ENCODE data around the gene ADPRM.

Gene ADPRM

GRCh38 chr17:10713318-10713717, 15.9 kb downstream of the ADPRM start:
- Histone ChIP-seq H2AFZ (ENCODE audit: low read depth, low read length) (no peak overlapping the region), H3K9me3 (ENCODE audit: insufficient read depth, low read length, severe bottlenecking) (no peaks in the 10 kb centered on the region), H3K4me1 (ENCODE audit: insufficient read depth, low read length) (no peaks in the 10 kb centered on the region), H3K4me3 (ENCODE audit: low read depth in 1 of 2, low read length in 2 of 2) (no peak overlapping the region), H3K36me3 (ENCODE audit: insufficient read depth, low read length) (peaks cover 49% of the 10 kb centered on the region), H3K27me3 (ENCODE audit: insufficient read depth, low read length, poor library complexity) (no peaks in the 10 kb centered on the region), H3K4me2 (ENCODE audit: insufficient read depth, low read length) (no peak overlapping the region), H3K79me2 (ENCODE audit: insufficient read depth, low read length) (0 out of 2 replicates have a peak, but pooled peaks cover 3% of the 10 kb centered on the region), H3K27ac (ENCODE audit: low read length) (no peak overlapping the region), H4K20me1 (ENCODE audit: insufficient read depth, low read length) (peaks cover 11% of the 10 kb centered on the region; the same call in 1 of the 2 replicates), H3K9ac (ENCODE audit: low read depth, low read length) (no peak overlapping the region)
- ATAC-seq (ENCODE audit: insufficient read depth, low read depth) (no peak), DNase-seq (no peak)
- no peak for TF ChIP-seq EZH2 (IDR thresholded peaks at IDR 0.05; ENCODE audit: borderline replicate concordance, low read depth, low read length, severe bottlenecking)
- no peak for TF ChIP-seq CTCF (IDR thresholded peaks at IDR 0.05; ENCODE audit: borderline replicate concordance, extremely low read depth, low read length, poor library complexity, severe bottlenecking)

DNA sequence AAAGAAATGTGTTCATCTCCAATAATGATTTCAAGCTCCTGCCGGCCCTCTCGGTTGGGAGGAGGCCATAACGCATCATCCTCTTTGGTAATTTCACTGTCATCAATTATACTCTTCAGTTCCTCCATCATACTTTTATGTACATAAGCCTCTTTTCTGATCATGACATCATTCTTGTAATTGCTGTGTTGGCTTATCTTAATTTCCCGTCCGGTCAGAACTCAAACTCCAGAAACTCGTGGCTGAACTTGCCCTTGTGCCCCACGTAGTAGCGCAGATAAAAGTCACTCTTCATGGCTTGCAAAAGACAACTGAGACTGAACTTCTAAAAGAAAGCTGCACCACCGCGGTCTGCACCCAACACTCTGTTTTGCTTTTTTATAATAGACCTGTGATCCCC, 18.8 kb downstream of the ADPRM start:
- no peaks in the 10 kb centered on the region for H3K27me3 ChIP-seq (ENCODE audit: insufficient read depth, low read length, poor library complexity)
- no peaks in the 10 kb centered on the region for H3K9me3 ChIP-seq (ENCODE audit: insufficient read depth, low read length, severe bottlenecking)
- no peaks in the 10 kb centered on the region for H3K79me2 ChIP-seq (ENCODE audit: insufficient read depth, low read length)
- DNase-seq (no peak), ATAC-seq (ENCODE audit: insufficient read depth, low read depth) (no peak)
- no peaks in the 10 kb centered on the region for H3K4me1 ChIP-seq (ENCODE audit: insufficient read depth, low read length)
- TF ChIP-seq EZH2 (IDR thresholded peaks at IDR 0.05; ENCODE audit: borderline replicate concordance, low read depth, low read length, severe bottlenecking) (no peak), CTCF (IDR thresholded peaks at IDR 0.05; ENCODE audit: borderline replicate concordance, extremely low read depth, low read length, poor library complexity, severe bottlenecking) (no peak)
- no peak overlapping the region for H3K4me2 ChIP-seq (ENCODE audit: insufficient read depth, low read length)
- no peak overlapping the region for H3K27ac ChIP-seq (ENCODE audit: low read length)
- H3K36me3 ChIP-seq (ENCODE audit: insufficient read depth, low read length) = peaks cover 22% of the 10 kb centered on the region
- H3K9ac ChIP-seq (ENCODE audit: low read depth, low read length) = no peak overlapping the region
- no peaks in the 10 kb centered on the region for H4K20me1 ChIP-seq (ENCODE audit: insufficient read depth, low read length)
- no peak overlapping the region for H2AFZ ChIP-seq (ENCODE audit: low read depth, low read length)
- H3K4me3 ChIP-seq (ENCODE audit: low read depth in 1 of 2, low read length in 2 of 2) = no peak overlapping the region

DNA sequence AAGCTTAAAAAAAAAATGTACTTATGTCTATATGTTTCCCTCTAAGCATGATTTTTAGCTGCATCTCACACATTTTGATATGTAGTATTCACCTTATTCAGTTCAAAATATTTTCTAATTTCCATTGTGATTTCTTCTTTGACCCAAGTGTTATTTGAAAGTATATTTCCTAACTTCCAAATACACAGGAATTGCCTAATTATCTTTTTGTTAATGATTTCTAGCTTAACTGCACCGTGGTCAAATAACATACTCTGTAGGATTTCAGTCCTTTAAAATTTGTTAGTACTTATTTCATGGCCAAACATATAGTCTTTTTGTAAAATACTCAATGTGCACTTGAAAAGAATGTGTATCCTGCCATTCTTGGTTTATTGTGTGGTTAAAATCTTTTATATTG, 21.2 kb downstream of the ADPRM start:
- H3K9me3 ChIP-seq (ENCODE audit: insufficient read depth, low read length, severe bottlenecking) = no peaks in the 10 kb centered on the region
- DNase-seq = no peak
- TF ChIP-seq CTCF (IDR thresholded peaks at IDR 0.05; ENCODE audit: borderline replicate concordance, extremely low read depth, low read length, poor library complexity, severe bottlenecking) (no peak), EZH2 (IDR thresholded peaks at IDR 0.05; ENCODE audit: borderline replicate concordance, low read depth, low read length, severe bottlenecking) (no peak)
- no peaks in the 10 kb centered on the region for H3K4me1 ChIP-seq (ENCODE audit: insufficient read depth, low read length)
- no peak overlapping the region for H3K4me3 ChIP-seq (ENCODE audit: low read depth in 1 of 2, low read length in 2 of 2)
- H3K36me3 ChIP-seq (ENCODE audit: insufficient read depth, low read length) = 0 out of 2 replicates have a peak, but pooled peaks cover 2% of the 10 kb centered on the region
- ATAC-seq (ENCODE audit: insufficient read depth, low read depth) = no peak
- no peaks in the 10 kb centered on the region for H3K27me3 ChIP-seq (ENCODE audit: insufficient read depth, low read length, poor library complexity)
- H3K9ac ChIP-seq (ENCODE audit: low read depth, low read length) = no peak overlapping the region
- no peak overlapping the region for H2AFZ ChIP-seq (ENCODE audit: low read depth, low read length)
- H3K4me2 ChIP-seq (ENCODE audit: insufficient read depth, low read length) = no peak overlapping the region
- H3K79me2 ChIP-seq (ENCODE audit: insufficient read depth, low read length) = no peaks in the 10 kb centered on the region
- H4K20me1 ChIP-seq (ENCODE audit: insufficient read depth, low read length) = no peaks in the 10 kb centered on the region
- no peak overlapping the region for H3K27ac ChIP-seq (ENCODE audit: low read length)
